HEK293 (cell line): Measurements from ENCODE around the gene INPP5A.

Source experiments
- CTCF ChIP-seq: fragments of 450-650 bp; formaldehyde crosslinking; IDR thresholded peaks from 2 replicates; pipeline ENCODE4 v1.5.1; 2016; ENCODE audit warnings: missing biosample characterization, missing genetic modification characterization
- PATZ1 ChIP-seq: fragments of 450-650 bp; formaldehyde crosslinking; IDR thresholded peaks from 2 replicates; pipeline ENCODE4 v1.5.1; 2016; ENCODE audit warnings: missing biosample characterization, missing genetic modification characterization
- ZNF16 ChIP-seq: fragments of 450-650 bp; formaldehyde crosslinking; IDR thresholded peaks from 2 replicates; pipeline ENCODE4 v1.5.1; 2016; ENCODE audit warnings: low read depth, missing biosample characterization, missing genetic modification characterization
- ZNF280C ChIP-seq: fragments of 450-650 bp; formaldehyde crosslinking; IDR thresholded peaks from 2 replicates; pipeline ENCODE4 v1.5.1; 2016; ENCODE audit warnings: missing biosample characterization, missing genetic modification characterization
- ZNF398 ChIP-seq: fragments of 450-650 bp; formaldehyde crosslinking; IDR thresholded peaks from 2 replicates; pipeline ENCODE4 v1.5.1; 2017; ENCODE audit warnings: missing biosample characterization, missing genetic modification characterization
- ZNF580 ChIP-seq: fragments of 450-650 bp; formaldehyde crosslinking; IDR thresholded peaks from 2 replicates; pipeline ENCODE4 v1.5.1; 2016; ENCODE audit warnings: missing biosample characterization, missing genetic modification characterization

- TF ChIP-seq ZNF398 (tag by site-specific recombination) = no peak
- TF ChIP-seq ZNF280C (tag by site-specific recombination) = no peak
- no peak for TF ChIP-seq CTCF (tag by site-specific recombination)
- TF ChIP-seq PATZ1 (tag by site-specific recombination) = no peak
- no peak for TF ChIP-seq ZNF580 (tag by site-specific recombination)
- TF ChIP-seq ZNF16 (tag by site-specific recombination) = no peak
Observed at GRCh38 chr10:132602614-132603013, 65.0 kb downstream of the INPP5A start.
